ENCODE data around the gene ASF1B. TPM values are rescaled to one million over a fixed set of nuclear protein-coding genes. Genes with fewer than 3 reads are reported as not detected.

ASF1B gene
- total RNA-seq, 2 donors from 2014 or later, result 37.8 to 47.8 TPM

- Histone ChIP-seq H3K9ac (ENCODE audit: extremely low read depth, low read length, poor library complexity, severe bottlenecking) (peak overlapping the region; percentile 30), H3K4me1 (ENCODE audit: control insufficient read depth, insufficient read depth, low read length) (peaks cover 12% of the 10 kb centered on the region), H3K36me3 (ENCODE audit: control insufficient read depth, insufficient read depth, low read length) (peaks cover 4% of the 10 kb centered on the region), H3K27ac (ENCODE audit: low read depth, low read length) (no peak overlapping the region), H3K4me3 (ENCODE audit: low read length) (peak overlapping the region; percentile 85), H3K9me3 (ENCODE audit: control insufficient read depth, low read length) (no peaks in the 10 kb centered on the region), H3K27me3 (ENCODE audit: control insufficient read depth, insufficient read depth, low read length, poor library complexity, severe bottlenecking) (no peaks in the 10 kb centered on the region)
- Mint-ChIP-seq H3K27me3 (ENCODE audit: insufficient read depth) (no peaks in the 10 kb centered on the region), H3K9me3 (no peaks in the 10 kb centered on the region), H3K4me1 (peaks cover 23% of the 10 kb centered on the region), H3K4me3 (peak overlapping the region; percentile 72), H3K36me3 (ENCODE audit: low read depth) (peaks cover 4% of the 10 kb centered on the region), H3K27ac (peak overlapping the region; percentile 49)
- no peak for TF ChIP-seq CTCF (conservative IDR thresholded peaks at IDR 0.05)
- no peak for DNase-seq
- 53 to 60% methylated on average over 2 to 6 of the region's 6 CpGs for WGBS, 2 experiments (ENCODE audit: insufficient coverage in 1 of 2, insufficient read length in 1 of 2)
These were observed 19.9 kb downstream of the ASF1B start for GRCh38 chr19:14116525-14116917.

- WGBS, 2 experiments (ENCODE audit: insufficient coverage in 1 of 2, insufficient read length in 1 of 2), result 91 to 100% methylated on average over 3 to 5 of the region's 5 CpGs
- peak overlapping the region; percentile 72 for H3K4me3 Mint-ChIP-seq
- no peak for TF ChIP-seq CTCF (conservative IDR thresholded peaks at IDR 0.05)
These were observed 20.6 kb downstream of the ASF1B start for GRCh38 chr19:14115756-14116155.

GRCh38 chr19:14114854-14115253, 21.5 kb downstream of the ASF1B start:
- Histone ChIP-seq H3K4me1 (ENCODE audit: control insufficient read depth, insufficient read depth, low read length) (peaks cover 12% of the 10 kb centered on the region), H3K9ac (ENCODE audit: extremely low read depth, low read length, poor library complexity, severe bottlenecking) (no peak overlapping the region), H3K27me3 (ENCODE audit: control insufficient read depth, insufficient read depth, low read length, poor library complexity, severe bottlenecking) (no peaks in the 10 kb centered on the region), H3K4me3 (ENCODE audit: low read length) (no peak overlapping the region), H3K27ac (ENCODE audit: low read depth, low read length) (no peak overlapping the region), H3K36me3 (ENCODE audit: control insufficient read depth, insufficient read depth, low read length) (no peaks in the 10 kb centered on the region), H3K9me3 (ENCODE audit: control insufficient read depth, low read length) (no peaks in the 10 kb centered on the region)
- H3K4me1 Mint-ChIP-seq, result peaks cover 23% of the 10 kb centered on the region
- no peaks in the 10 kb centered on the region for H3K36me3 Mint-ChIP-seq (ENCODE audit: low read depth)
- no peaks in the 10 kb centered on the region for H3K9me3 Mint-ChIP-seq
- peak; percentile 81 for TF ChIP-seq CTCF (conservative IDR thresholded peaks at IDR 0.05)
- H3K27me3 Mint-ChIP-seq (ENCODE audit: insufficient read depth), result no peaks in the 10 kb centered on the region
- no peak overlapping the region for H3K27ac Mint-ChIP-seq
- DNase-seq, result peak; percentile 83
- no peak overlapping the region for H3K4me3 Mint-ChIP-seq
- 71 to 80% methylated on average over 8 to 9 of the region's 9 CpGs for WGBS, 2 experiments (ENCODE audit: insufficient coverage in 1 of 2, insufficient read length in 1 of 2)

More at GRCh38 chr19:14115756-14116155, 20.6 kb downstream of the ASF1B start:
- Mint-ChIP-seq H3K27me3 (ENCODE audit: insufficient read depth) (no peaks in the 10 kb centered on the region), H3K27ac (no peak overlapping the region), H3K4me1 (peaks cover 23% of the 10 kb centered on the region), H3K36me3 (ENCODE audit: low read depth) (no peaks in the 10 kb centered on the region), H3K9me3 (no peaks in the 10 kb centered on the region)
- H3K27me3 ChIP-seq (ENCODE audit: control insufficient read depth, insufficient read depth, low read length, poor library complexity, severe bottlenecking), result no peaks in the 10 kb centered on the region
- no peak overlapping the region for H3K27ac ChIP-seq (ENCODE audit: low read depth, low read length)
- no peaks in the 10 kb centered on the region for H3K36me3 ChIP-seq (ENCODE audit: control insufficient read depth, insufficient read depth, low read length)
- no peak overlapping the region for H3K9ac ChIP-seq (ENCODE audit: extremely low read depth, low read length, poor library complexity, severe bottlenecking)
- no peak overlapping the region for H3K4me3 ChIP-seq (ENCODE audit: low read length)
- peaks cover 12% of the 10 kb centered on the region for H3K4me1 ChIP-seq (ENCODE audit: control insufficient read depth, insufficient read depth, low read length)
- DNase-seq, result no peak
- no peaks in the 10 kb centered on the region for H3K9me3 ChIP-seq (ENCODE audit: control insufficient read depth, low read length)
